Stomach smooth muscle (tissue), 2 donors: Measurements from ENCODE around the gene DNAH14.

Experiments used
- H3K27ac ChIP-seq: one replicate; pipeline ENCODE4 v1.7.0; 2013; ENCODE audit warnings: mild to moderate bottlenecking, low read length, inconsistent platforms
- H3K27me3 ChIP-seq, 2 donors: one replicate each; pipeline ENCODE4 v1.7.0; 2013; ENCODE audit warnings: low read length in 2 of 2; ENCODE audit not compliant: insufficient read depth in 2 of 2, control insufficient read depth in 1 of 2
- H3K36me3 ChIP-seq, 2 donors: one replicate each; pipeline ENCODE4 v1.7.0; 2013; ENCODE audit warnings: low read length in 2 of 2; ENCODE audit not compliant: control insufficient read depth in 2 of 2, insufficient read depth in 2 of 2
- H3K4me1 ChIP-seq: one replicate; pipeline ENCODE4 v1.7.0; 2013; ENCODE audit warnings: low read length; ENCODE audit not compliant: control insufficient read depth, insufficient read depth
- H3K4me3 ChIP-seq, 2 donors: one replicate each; pipeline ENCODE4 v1.7.0; 2013; ENCODE audit warnings: low read length in 2 of 2
- H3K9ac ChIP-seq, 2 donors: one replicate each; pipeline ENCODE4 v1.7.0; 2013; ENCODE audit warnings: low read length in 2 of 2, mild to moderate bottlenecking in 1 of 2
- H3K9me3 ChIP-seq, 2 donors: one replicate each; pipeline ENCODE4 v1.7.0; 2013; ENCODE audit warnings: low read length in 2 of 2; ENCODE audit not compliant: control insufficient read depth in 2 of 2
- donor health status: healthy.
- donor health status: Pancreatic carcinoma.

DNAH14 gene

GRCh38 chr1:225360119-225360518, 430.6 kb downstream of the DNAH14 start:
- Histone ChIP-seq H3K9ac (no peak overlapping the region), H3K27me3 (no peaks in the 10 kb centered on the region), H3K27ac (no peak overlapping the region), H3K4me1 (no peaks in the 10 kb centered on the region), H3K36me3 (no peaks in the 10 kb centered on the region), H3K9me3 (no peaks in the 10 kb centered on the region), H3K4me3 (no peak overlapping the region)

- no peak overlapping the region for H3K27ac ChIP-seq
- no peaks in the 10 kb centered on the region for H3K9me3 ChIP-seq
- H3K36me3 ChIP-seq, result no peaks in the 10 kb centered on the region
- no peak overlapping the region for H3K4me3 ChIP-seq
- H3K27me3 ChIP-seq, result peaks cover 0 to 2% of the 10 kb centered on the region in 2 donors
- H3K4me1 ChIP-seq, result no peaks in the 10 kb centered on the region
- no peak overlapping the region for H3K9ac ChIP-seq
Observed at GRCh38 chr1:225361176-225361575, 431.7 kb downstream of the DNAH14 start.

GRCh38 chr1:225362805-225363204, 433.3 kb downstream of the DNAH14 start:
- Histone ChIP-seq H3K4me1 (no peaks in the 10 kb centered on the region), H3K27ac (no peak overlapping the region), H3K36me3 (no peaks in the 10 kb centered on the region), H3K4me3 (no peak overlapping the region), H3K27me3 (peaks cover 0 to 2% of the 10 kb centered on the region in 2 donors), H3K9ac (no peak overlapping the region), H3K9me3 (no peaks in the 10 kb centered on the region)

GRCh38 chr1:225364439-225364838, 435.0 kb downstream of the DNAH14 start:
- no peak overlapping the region for H3K27ac ChIP-seq
- no peak overlapping the region for H3K9ac ChIP-seq
- no peaks in the 10 kb centered on the region for H3K36me3 ChIP-seq
- peaks cover 0 to 2% of the 10 kb centered on the region in 2 donors for H3K27me3 ChIP-seq
- H3K4me3 ChIP-seq, result no peak overlapping the region
- no peaks in the 10 kb centered on the region for H3K4me1 ChIP-seq
- no peaks in the 10 kb centered on the region for H3K9me3 ChIP-seq

GRCh38 chr1:225366018-225366417, 436.5 kb downstream of the DNAH14 start:
- no peak overlapping the region for H3K9ac ChIP-seq
- H3K4me3 ChIP-seq, result no peak overlapping the region
- H3K4me1 ChIP-seq, result no peaks in the 10 kb centered on the region
- no peaks in the 10 kb centered on the region for H3K9me3 ChIP-seq
- peaks cover 0 to 2% of the 10 kb centered on the region in 2 donors for H3K27me3 ChIP-seq
- no peak overlapping the region for H3K27ac ChIP-seq
- H3K36me3 ChIP-seq, result no peaks in the 10 kb centered on the region

- Histone ChIP-seq H3K9ac (no peak overlapping the region), H3K27me3 (peaks cover 0 to 2% of the 10 kb centered on the region in 2 donors), H3K36me3 (no peaks in the 10 kb centered on the region), H3K27ac (no peak overlapping the region), H3K4me3 (no peak overlapping the region), H3K4me1 (no peaks in the 10 kb centered on the region), H3K9me3 (no peaks in the 10 kb centered on the region)
Observed at GRCh38 chr1:225366552-225366951, 437.1 kb downstream of the DNAH14 start.

GRCh38 chr1:225368036-225368552, 438.6 kb downstream of the DNAH14 start:
- Histone ChIP-seq H3K9me3 (no peaks in the 10 kb centered on the region), H3K27ac (no peak overlapping the region), H3K27me3 (peaks cover 0 to 2% of the 10 kb centered on the region in 2 donors), H3K9ac (no peak overlapping the region), H3K36me3 (no peaks in the 10 kb centered on the region), H3K4me3 (no peak overlapping the region), H3K4me1 (no peaks in the 10 kb centered on the region)

- Histone ChIP-seq H3K9me3 (no peaks in the 10 kb centered on the region), H3K27me3 (no peaks in the 10 kb centered on the region), H3K9ac (no peak overlapping the region), H3K27ac (no peak overlapping the region), H3K4me1 (no peaks in the 10 kb centered on the region), H3K36me3 (no peaks in the 10 kb centered on the region), H3K4me3 (no peak overlapping the region)
Observed at GRCh38 chr1:225371366-225372010, 442.0 kb downstream of the DNAH14 start.

GRCh38 chr1:225373155-225373554, 443.7 kb downstream of the DNAH14 start:
- no peaks in the 10 kb centered on the region for H3K27me3 ChIP-seq
- H3K4me3 ChIP-seq, result no peak overlapping the region
- no peaks in the 10 kb centered on the region for H3K4me1 ChIP-seq
- H3K9ac ChIP-seq, result no peak overlapping the region
- no peaks in the 10 kb centered on the region for H3K36me3 ChIP-seq
- no peak overlapping the region for H3K27ac ChIP-seq
- H3K9me3 ChIP-seq, result no peaks in the 10 kb centered on the region

GRCh38 chr1:225374996-225375395, 445.5 kb downstream of the DNAH14 start:
- Histone ChIP-seq H3K4me3 (no peak overlapping the region), H3K9ac (no peak overlapping the region), H3K27ac (no peak overlapping the region), H3K27me3 (no peaks in the 10 kb centered on the region), H3K9me3 (no peaks in the 10 kb centered on the region), H3K36me3 (no peaks in the 10 kb centered on the region), H3K4me1 (no peaks in the 10 kb centered on the region)

- no peaks in the 10 kb centered on the region for H3K36me3 ChIP-seq
- H3K27ac ChIP-seq, result no peak overlapping the region
- H3K4me3 ChIP-seq, result no peak overlapping the region
- H3K27me3 ChIP-seq, result no peaks in the 10 kb centered on the region
- no peak overlapping the region for H3K9ac ChIP-seq
- no peaks in the 10 kb centered on the region for H3K4me1 ChIP-seq
- H3K9me3 ChIP-seq, result no peaks in the 10 kb centered on the region
Observed at GRCh38 chr1:225378880-225379279, 449.4 kb downstream of the DNAH14 start.
